ENCODE results near the gene SHISAL2A. TPM values are rescaled to one million over a fixed set of nuclear protein-coding genes. Genes with fewer than 3 reads are reported as not detected.

SHISAL2A gene
- total RNA-seq, 1 donor from 2014 or later, result not detected

DNA sequence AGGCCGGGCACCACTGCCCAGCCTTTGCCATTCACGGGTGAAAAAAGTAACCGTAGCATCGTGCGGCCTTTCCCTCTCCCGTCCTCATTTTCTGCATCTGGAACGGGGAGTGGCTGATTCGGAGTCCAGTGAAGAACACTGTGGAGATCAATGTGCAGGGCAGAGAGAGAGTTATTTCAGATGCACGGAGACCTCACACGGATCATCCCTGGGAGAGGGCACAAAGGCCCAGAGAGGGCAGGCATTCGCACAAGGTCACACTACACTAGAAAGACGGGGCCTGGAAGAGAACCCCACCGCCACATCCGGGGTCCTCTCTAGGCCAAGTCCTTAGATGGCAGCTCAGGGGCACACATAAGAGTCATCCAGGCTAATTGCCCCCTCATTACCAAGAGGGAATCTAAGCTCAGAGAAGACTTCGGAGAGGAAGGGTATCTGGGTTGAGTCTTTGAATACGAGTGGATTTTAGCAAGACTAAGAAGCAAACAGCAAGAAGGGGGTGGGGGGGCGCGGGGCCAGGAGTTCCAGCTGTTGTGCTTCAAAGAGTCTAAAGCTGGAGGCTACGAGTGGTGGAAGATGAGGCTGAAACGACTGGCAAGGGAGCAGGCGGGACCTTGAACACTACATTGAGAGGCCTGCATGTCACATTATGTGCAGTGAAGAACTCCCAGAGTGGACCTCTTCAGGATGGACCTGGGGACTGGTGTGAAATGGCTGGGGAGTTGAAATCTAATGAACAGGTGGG lies 29.9 kb upstream of the SHISAL2A start:
- peak overlapping the region; percentile 71 for H3K4me3 Mint-ChIP-seq (ENCODE audit: unreplicated experiment)
- no peak for TF ChIP-seq CTCF (IDR thresholded peaks at IDR 0.05)
- peaks cover 18% of the 10 kb centered on the region for H3K4me1 Mint-ChIP-seq (ENCODE audit: unreplicated experiment)
- no peaks in the 10 kb centered on the region for H3K27me3 Mint-ChIP-seq (ENCODE audit: unreplicated experiment)
- H3K9me3 Mint-ChIP-seq (ENCODE audit: unreplicated experiment), result no peaks in the 10 kb centered on the region
- H3K27ac Mint-ChIP-seq (ENCODE audit: unreplicated experiment), result peak overlapping the region; percentile 82
- H3K36me3 Mint-ChIP-seq (ENCODE audit: unreplicated experiment), result peaks cover 11% of the 10 kb centered on the region
- no peak for DNase-seq (ENCODE audit: extremely low spot score, unreplicated experiment)

GRCh38 chr1:52603630-52604029 lies 29.3 kb upstream of the SHISAL2A start:
- Mint-ChIP-seq H3K36me3 (ENCODE audit: unreplicated experiment) (peaks cover 11% of the 10 kb centered on the region), H3K27me3 (ENCODE audit: unreplicated experiment) (no peaks in the 10 kb centered on the region), H3K27ac (ENCODE audit: unreplicated experiment) (no peak overlapping the region), H3K4me3 (ENCODE audit: unreplicated experiment) (no peak overlapping the region), H3K9me3 (ENCODE audit: unreplicated experiment) (no peaks in the 10 kb centered on the region), H3K4me1 (ENCODE audit: unreplicated experiment) (peaks cover 18% of the 10 kb centered on the region)
- no peak for TF ChIP-seq CTCF (IDR thresholded peaks at IDR 0.05)
- no peak for DNase-seq (ENCODE audit: extremely low spot score, unreplicated experiment)

DNA sequence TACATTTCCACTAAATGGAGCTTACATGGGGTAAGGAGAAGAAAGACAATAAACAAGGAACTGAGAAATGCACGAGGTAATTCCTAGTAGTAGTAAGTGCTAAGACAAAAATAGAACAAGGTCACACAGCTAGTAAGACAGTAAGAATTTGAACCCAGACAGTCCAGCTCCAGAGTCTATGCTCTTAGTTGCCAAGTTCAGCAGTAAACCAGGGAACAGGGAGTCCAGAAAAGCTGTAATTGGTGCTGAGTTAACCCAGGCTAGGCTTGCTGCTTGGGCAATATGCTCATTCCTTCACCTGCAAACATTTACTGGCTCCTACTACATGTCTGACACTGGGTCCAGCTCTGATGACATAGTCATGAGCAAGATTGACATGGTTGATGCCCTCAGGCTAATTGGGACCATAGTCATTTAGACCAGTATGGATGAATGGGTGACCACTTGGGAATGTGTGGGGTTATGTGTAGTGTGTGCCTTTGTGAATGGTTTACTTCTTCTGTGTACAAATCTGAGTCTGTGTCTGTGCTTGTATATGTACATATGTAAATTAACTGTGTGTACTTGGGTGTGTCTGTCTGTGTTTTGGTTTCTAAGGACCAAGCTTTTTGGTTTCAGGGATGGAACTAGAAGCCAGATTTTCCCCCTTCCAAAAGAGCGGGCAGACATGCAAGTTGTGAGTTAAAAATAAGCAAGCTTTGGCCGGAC lies 28.8 kb upstream of the SHISAL2A start:
- H3K27ac Mint-ChIP-seq (ENCODE audit: unreplicated experiment), result no peak overlapping the region
- H3K36me3 Mint-ChIP-seq (ENCODE audit: unreplicated experiment), result peaks cover 11% of the 10 kb centered on the region
- no peak for DNase-seq (ENCODE audit: extremely low spot score, unreplicated experiment)
- H3K4me1 Mint-ChIP-seq (ENCODE audit: unreplicated experiment), result peaks cover 18% of the 10 kb centered on the region
- no peak overlapping the region for H3K4me3 Mint-ChIP-seq (ENCODE audit: unreplicated experiment)
- no peaks in the 10 kb centered on the region for H3K9me3 Mint-ChIP-seq (ENCODE audit: unreplicated experiment)
- no peaks in the 10 kb centered on the region for H3K27me3 Mint-ChIP-seq (ENCODE audit: unreplicated experiment)
- TF ChIP-seq CTCF (IDR thresholded peaks at IDR 0.05), result no peak

DNA sequence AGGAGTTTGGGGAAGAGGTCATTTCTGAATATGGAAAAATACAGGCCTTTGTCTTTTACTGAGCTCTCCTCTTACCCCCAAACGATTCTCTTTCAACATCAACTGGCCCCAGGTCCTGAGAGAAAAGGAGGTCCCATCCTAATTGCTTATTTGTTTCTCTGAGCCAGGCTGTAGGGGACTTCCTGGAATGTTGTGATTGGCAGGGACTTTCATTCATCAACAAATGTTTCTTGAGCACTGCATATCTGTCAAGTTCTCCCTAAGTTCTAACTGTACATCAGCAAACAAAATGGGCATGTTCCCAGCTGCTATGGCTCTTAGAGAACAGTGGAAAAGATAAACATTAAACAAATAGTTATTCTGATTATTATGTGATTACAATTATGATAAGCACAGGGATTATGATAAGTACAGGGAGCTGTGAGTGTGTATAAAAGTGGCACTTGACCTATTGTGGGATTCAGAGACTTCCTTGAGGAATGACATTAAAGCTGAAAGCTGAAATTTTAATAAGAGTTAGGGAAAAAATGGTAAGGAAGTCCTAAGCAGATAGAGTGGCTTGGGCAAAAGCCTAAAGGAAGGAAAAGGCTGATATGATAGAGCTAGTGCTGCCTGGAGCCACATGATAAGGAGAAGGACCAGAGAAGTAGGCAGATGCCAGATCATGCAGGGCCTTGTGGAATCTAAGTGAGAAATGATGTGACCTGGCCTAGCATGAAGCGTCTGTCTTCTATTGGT lies 19.2 kb upstream of the SHISAL2A start:
- H3K36me3 Mint-ChIP-seq (ENCODE audit: unreplicated experiment), result peaks cover 2% of the 10 kb centered on the region
- no peak overlapping the region for H3K27ac Mint-ChIP-seq (ENCODE audit: unreplicated experiment)
- no peak overlapping the region for H3K4me3 Mint-ChIP-seq (ENCODE audit: unreplicated experiment)
- peaks cover 5% of the 10 kb centered on the region for H3K4me1 Mint-ChIP-seq (ENCODE audit: unreplicated experiment)
- DNase-seq (ENCODE audit: extremely low spot score, unreplicated experiment), result no peak
- no peak for TF ChIP-seq CTCF (IDR thresholded peaks at IDR 0.05)
- H3K9me3 Mint-ChIP-seq (ENCODE audit: unreplicated experiment), result no peaks in the 10 kb centered on the region
- H3K27me3 Mint-ChIP-seq (ENCODE audit: unreplicated experiment), result no peaks in the 10 kb centered on the region

GRCh38 chr1:52614671-52615070 lies 18.3 kb upstream of the SHISAL2A start:
- Mint-ChIP-seq H3K27ac (ENCODE audit: unreplicated experiment) (no peak overlapping the region), H3K4me3 (ENCODE audit: unreplicated experiment) (no peak overlapping the region), H3K27me3 (ENCODE audit: unreplicated experiment) (no peaks in the 10 kb centered on the region), H3K4me1 (ENCODE audit: unreplicated experiment) (peaks cover 5% of the 10 kb centered on the region), H3K36me3 (ENCODE audit: unreplicated experiment) (peaks cover 2% of the 10 kb centered on the region), H3K9me3 (ENCODE audit: unreplicated experiment) (no peaks in the 10 kb centered on the region)
- TF ChIP-seq CTCF (IDR thresholded peaks at IDR 0.05), result no peak
- DNase-seq (ENCODE audit: extremely low spot score, unreplicated experiment), result no peak
